NCI-H2196 treated with DMSO at 0.1 percent for 48 hours (cell line): Measurements from ENCODE around the gene EPHB3.
A peak's percentile ranks its signal among the peaks of the same experiment; 100 is the strongest.

ENCODE experiments used
- DNase-seq: peaks from one replicate; lab custom pipeline; 2025; ENCODE audit not compliant: unreplicated experiment; lab: John Stamatoyannopoulos, UW

The EPHB3 gene

GRCh38 chr3:184563941-184564684 lies 2.5 kb downstream of the EPHB3 start:
- DNase-seq = no peak

GRCh38 chr3:184564685-184565385 lies 3.2 kb downstream of the EPHB3 start:
- no peak for DNase-seq

- peak; percentile 90 for DNase-seq
Observed at GRCh38 chr3:184565421-184566211, 4.0 kb downstream of the EPHB3 start.

- DNase-seq = no peak
Observed at GRCh38 chr3:184566441-184567414, 5.1 kb downstream of the EPHB3 start.

- DNase-seq = no peak
Observed at GRCh38 chr3:184567946-184568559, 6.5 kb downstream of the EPHB3 start.

- no peak for DNase-seq
Observed at GRCh38 chr3:184568560-184568923, 7.0 kb downstream of the EPHB3 start.

GRCh38 chr3:184568924-184569829 lies 7.6 kb downstream of the EPHB3 start:
- DNase-seq = peak; percentile 63

GRCh38 chr3:184570035-184570434 lies 8.4 kb downstream of the EPHB3 start:
- DNase-seq = no peak

- DNase-seq = no peak
Observed at GRCh38 chr3:184570489-184570888, 8.9 kb downstream of the EPHB3 start.

GRCh38 chr3:184571750-184572377 lies 10.3 kb downstream of the EPHB3 start:
- no peak for DNase-seq

GRCh38 chr3:184572633-184573270 lies 11.2 kb downstream of the EPHB3 start:
- DNase-seq = no peak

GRCh38 chr3:184574515-184575417 lies 13.2 kb downstream of the EPHB3 start:
- DNase-seq = no peak

GRCh38 chr3:184575701-184576100 lies 14.1 kb downstream of the EPHB3 start:
- no peak for DNase-seq

GRCh38 chr3:184576457-184577240 lies 15.1 kb downstream of the EPHB3 start:
- DNase-seq = no peak

- no peak for DNase-seq
Observed at GRCh38 chr3:184577546-184577945, 16.0 kb downstream of the EPHB3 start.

- DNase-seq = no peak
Observed at GRCh38 chr3:184578218-184578617, 16.6 kb downstream of the EPHB3 start.
